IMR-90 (cell line): Measurements from ENCODE around the gene OSTN. TPM values are rescaled to one million over a fixed set of nuclear protein-coding genes. Genes with fewer than 3 reads are reported as not detected.

Experiments
- ATAC-seq: fragments of 200-7000 bp; cut with Tn5 transposase; 2 replicates; pipeline ENCODE4 v1.9.1; 2020; ENCODE audit warnings: low read depth, mild to moderate bottlenecking, moderate library complexity
- BruUV-seq: library from RNA; stranded (reverse); fragments of 400-500 nt; replicated peaks from 2 replicates; lab custom pipeline; 2021; lab: Mats Ljungman, UMichigan
- CTCF ChIA-PET: fragments of 300-600 bp; formaldehyde crosslinking; extraction: SDS; loops from one replicate; lab custom pipeline; 2021; ENCODE audit warnings: antibody characterized with exemption; lab: Yijun Ruan, JAX
- POLR2A ChIA-PET: fragments of 300-600 bp; sonication (Branson Sonifier 250); formaldehyde crosslinking; loops from one replicate; lab custom pipeline; 2022; ENCODE audit warnings: antibody characterized with exemption; ENCODE audit not compliant: unreplicated experiment; lab: Charles Lee
- DNase-seq: peaks from one replicate; pipeline ENCODE4 v3.0.0; 2013
- H2AFZ ChIP-seq: replicated peaks from 2 replicates; pipeline ENCODE3; 2013; ENCODE audit warnings: low read length, mild to moderate bottlenecking; ENCODE audit not compliant: poor library complexity
- H2AK5ac ChIP-seq: 2 replicates; pipeline ENCODE4 v1.6.1; 2013; ENCODE audit warnings: low read depth, low read length, inconsistent platforms
- H2AK9ac ChIP-seq: replicated peaks from 2 replicates; pipeline ENCODE3; 2013; ENCODE audit warnings: mild to moderate bottlenecking, low read depth, low read length, moderate library complexity; ENCODE audit not compliant: poor library complexity
- H2BK120ac ChIP-seq: 2 replicates; pipeline ENCODE4 v1.6.1; 2013; ENCODE audit warnings: low read depth, low read length, inconsistent platforms
- H2BK15ac ChIP-seq: 3 replicates; pipeline ENCODE4 v1.6.1; 2013; ENCODE audit warnings: low read depth, low read length, inconsistent platforms
- H2BK20ac ChIP-seq: 2 replicates; pipeline ENCODE4 v1.6.1; 2013; ENCODE audit warnings: low read depth, mild to moderate bottlenecking, inconsistent platforms, low read length, moderate library complexity
- H2BK5ac ChIP-seq: 2 replicates; pipeline ENCODE4 v1.6.1; 2013; ENCODE audit warnings: mild to moderate bottlenecking, low read depth, low read length, inconsistent platforms; ENCODE audit not compliant: poor library complexity, severe bottlenecking
- H3K14ac ChIP-seq: replicated peaks from 2 replicates; pipeline ENCODE4 v1.6.1; 2013; ENCODE audit warnings: low read depth, low read length, inconsistent platforms
- H3K18ac ChIP-seq: 2 replicates; pipeline ENCODE4 v1.6.1; 2013; ENCODE audit warnings: low read depth, low read length, control low read depth
- H3K23ac ChIP-seq: 2 replicates; pipeline ENCODE4 v1.6.1; 2013; ENCODE audit warnings: low read depth, low read length, inconsistent platforms
- H3K27ac ChIP-seq: 2 replicates; pipeline ENCODE4 v1.5.1; 2013; ENCODE audit warnings: mild to moderate bottlenecking, control low read depth, low read length; ENCODE audit not compliant: insufficient read depth
- H3K27me3 ChIP-seq: 2 replicates; pipeline ENCODE4 v1.6.1; 2013; ENCODE audit warnings: low read length; ENCODE audit not compliant: control insufficient read depth, insufficient read depth
- H3K36me3 ChIP-seq: 2 replicates; pipeline ENCODE4 v1.6.1; 2013; ENCODE audit warnings: low read length, mixed read lengths; ENCODE audit not compliant: control insufficient read depth, insufficient read depth
- H3K4ac ChIP-seq: 2 replicates; pipeline ENCODE4 v1.6.1; 2013; ENCODE audit warnings: low read depth, low read length, inconsistent platforms
- H3K4me1 ChIP-seq: 2 replicates; pipeline ENCODE4 v1.6.1; 2013; ENCODE audit warnings: low read length, mixed read lengths; ENCODE audit not compliant: control insufficient read depth, insufficient read depth
- H3K4me2 ChIP-seq: 2 replicates; pipeline ENCODE4 v1.6.1; 2013; ENCODE audit warnings: low read depth, mild to moderate bottlenecking, control low read depth, low read length, moderate library complexity
- H3K4me3 ChIP-seq: 2 replicates; pipeline ENCODE4 v1.5.1; 2013; ENCODE audit warnings: low read depth, mild to moderate bottlenecking, control low read depth, low read length, moderate library complexity; ENCODE audit not compliant: insufficient read depth
- H3K56ac ChIP-seq: 2 replicates; pipeline ENCODE4 v1.6.1; 2013; ENCODE audit warnings: low read length, inconsistent platforms; ENCODE audit not compliant: insufficient read depth; ENCODE audit errors: extremely low read depth
- H3K79me1 ChIP-seq, 2 experiments: 2 replicates each; pipeline ENCODE4 v1.6.1; 2013; ENCODE audit warnings: low read length in 2 of 2, inconsistent platforms in 1 of 2, low read depth in 1 of 2
- H3K9ac ChIP-seq: 2 replicates; pipeline ENCODE4 v1.6.1; 2013; ENCODE audit warnings: low read depth, low read length, control low read depth
- H3K9me1 ChIP-seq: 2 replicates; pipeline ENCODE4 v1.6.1; 2013; ENCODE audit warnings: low read length, inconsistent platforms; ENCODE audit not compliant: insufficient read depth
- H3K9me3 ChIP-seq: 2 replicates; pipeline ENCODE4 v1.6.1; 2013; ENCODE audit warnings: low read length; ENCODE audit not compliant: control insufficient read depth, insufficient read depth
- H4K20me1 ChIP-seq: 2 replicates; pipeline ENCODE4 v1.6.1; 2013; ENCODE audit warnings: low read length, inconsistent platforms; ENCODE audit not compliant: insufficient read depth
- H4K5ac ChIP-seq: 2 replicates; pipeline ENCODE4 v1.6.1; 2013; ENCODE audit warnings: mild to moderate bottlenecking, low read depth, low read length, control low read depth
- H4K8ac ChIP-seq, 2 experiments: 2 replicates each; pipeline ENCODE4 v1.6.1; 2013; ENCODE audit warnings: low read depth in 2 of 2, low read length in 2 of 2, control low read depth in 1 of 2, inconsistent platforms in 1 of 2
- H4K91ac ChIP-seq: 2 replicates; pipeline ENCODE4 v1.6.1; 2013; ENCODE audit warnings: low read depth, low read length, inconsistent platforms; ENCODE audit not compliant: insufficient read depth
- BHLHE40 ChIP-seq: fragments of 150-350 bp; IDR thresholded peaks from 2 replicates; pipeline ENCODE4 v1.6.1; 2016; ENCODE audit warnings: mild to moderate bottlenecking, low read depth, low read length
- CEBPB ChIP-seq: IDR thresholded peaks from 2 replicates; pipeline ENCODE4 v1.6.1; 2012; ENCODE audit warnings: low read depth, low read length, improper control_type of control experiment
- FOS ChIP-seq: fragments of 150-350 bp; IDR thresholded peaks from 2 replicates; pipeline ENCODE4 v1.6.1; 2016; ENCODE audit warnings: low read depth, low read length
- MAFK ChIP-seq: IDR thresholded peaks from 2 replicates; pipeline ENCODE4 v1.6.1; 2012; ENCODE audit warnings: low read depth, low read length, improper control_type of control experiment
- MAZ ChIP-seq: IDR thresholded peaks from 2 replicates; pipeline ENCODE4 v1.6.1; 2012; ENCODE audit warnings: low read depth, mild to moderate bottlenecking, low read length, improper control_type of control experiment, moderate library complexity, borderline replicate concordance
- MXI1 ChIP-seq: IDR thresholded peaks from 2 replicates; pipeline ENCODE4 v1.6.1; 2012; ENCODE audit warnings: low read depth, mild to moderate bottlenecking, low read length, moderate library complexity, borderline replicate concordance
- NFE2L2 ChIP-seq: fragments of 150-350 bp; IDR thresholded peaks from 2 replicates; pipeline ENCODE4 v1.6.1; 2016; ENCODE audit warnings: low read depth, mild to moderate bottlenecking, low read length
- POLR2A ChIP-seq: IDR thresholded peaks from 2 replicates; pipeline ENCODE4 v1.6.1; 2012; ENCODE audit warnings: mild to moderate bottlenecking, low read depth, low read length
- RAD21 ChIP-seq: IDR thresholded peaks from 2 replicates; pipeline ENCODE4 v1.6.1; 2012; ENCODE audit warnings: low read length, improper control_type of control experiment
- RCOR1 ChIP-seq: IDR thresholded peaks from 2 replicates; pipeline ENCODE4 v1.6.1; 2012; ENCODE audit warnings: mild to moderate bottlenecking, low read length, improper control_type of control experiment; ENCODE audit not compliant: insufficient replicate concordance
- RFX5 ChIP-seq: IDR thresholded peaks from 2 replicates; pipeline ENCODE4 v1.8.0; 2012; ENCODE audit warnings: low read depth, mild to moderate bottlenecking, low read length, moderate library complexity
- SMC3 ChIP-seq: fragments of 150-350 bp; IDR thresholded peaks from 2 replicates; pipeline ENCODE4 v1.6.1; 2016; ENCODE audit warnings: low read depth, mild to moderate bottlenecking, antibody characterized with exemption, low read length, moderate library complexity
- WGBS, 2 experiments: methylation state at CpG; one replicate each; pipeline versions ENCODE4 v1.1.5 to v1.1.7; 2013; ENCODE audit warnings: missing lambda C conversion rate in 2 of 2; ENCODE audit not compliant: insufficient read length in 1 of 2; ENCODE audit errors: extremely low coverage in 2 of 2; 5-methylcytosine and 5-hydroxymethylcytosine counted together
- dilution Hi-C: fragments of 300-500 bp; cut with HindIII; formaldehyde crosslinking; loops from one replicate; pipeline ENCODE4 v1.14.3; 2018; ENCODE audit warnings: low sequenced_read_pairs; ENCODE audit not compliant: unreplicated experiment
- in situ Hi-C: fragments of 300-500 bp; cut with MboI; formaldehyde crosslinking; loops from 3 replicates; pipeline ENCODE4 v1.14.3; 2019; ENCODE audit warnings: low sequenced_read_pairs, inconsistent platforms, mixed read lengths
- intact Hi-C: fragments of 100-400 bp; cut with micrococcal nuclease; formaldehyde crosslinking; loops from 2 replicates; pipeline ENCODE4 v1.10.0; 2022
- polyA plus RNA-seq, 3 experiments: library from polyadenylated mRNA; depleted of rRNA; stranded (reverse); fragments of >200 nt; gene quantifications; 2 replicates each; pipeline ENCODE4 v1.2.3, GENCODE V29; 2012; ENCODE audit warnings: low replicate concordance in 1 of 3
- total RNA-seq: library from RNA; depleted of rRNA; stranded (reverse); fragments of >200 nt; gene quantifications from 2 replicates; pipeline ENCODE4 v1.2.3, GENCODE V29; 2012
- TF ChIP-seq, protein P1 (sequence below): fragments of 150-350 bp; IDR thresholded peaks from 2 replicates; pipeline ENCODE4 v1.6.1; 2017; ENCODE audit warnings: mild to moderate bottlenecking, antibody characterized with exemption, low read length, low read depth

Gene OSTN
- total and polyA plus RNA-seq, 2 of the 4 experiments (the other 2 are of a cell fraction) = not detected

DNA sequence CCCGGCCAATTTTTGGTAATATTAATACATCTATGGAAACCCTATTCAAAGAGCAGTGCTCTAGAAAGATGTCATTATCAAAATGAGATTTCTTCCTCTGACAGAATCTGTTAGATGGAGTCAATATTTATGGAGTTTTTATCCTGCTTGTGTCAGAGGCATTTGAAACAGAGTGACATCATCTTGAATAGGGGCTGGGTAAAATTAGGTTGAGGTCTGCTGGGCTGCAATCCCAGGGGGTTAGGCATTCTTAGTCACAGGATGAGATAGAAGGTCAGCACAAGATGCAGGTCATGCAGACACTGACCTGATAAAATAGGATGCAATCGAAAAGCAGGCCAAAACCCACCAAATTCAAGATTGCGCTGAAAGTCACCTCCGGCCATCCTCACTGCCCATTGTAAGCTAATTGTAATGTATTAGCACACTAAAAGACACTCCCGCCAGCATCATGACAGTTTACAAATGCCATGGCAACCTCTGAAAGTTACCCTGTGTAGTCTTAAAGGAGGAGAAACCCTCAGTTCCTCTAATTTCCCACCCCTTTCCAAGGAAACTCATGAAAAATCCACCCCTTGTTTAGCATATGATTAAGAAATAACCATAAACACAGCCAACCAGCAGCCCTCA lies 102.9 kb downstream of the OSTN start:
- Histone ChIP-seq H2BK5ac (no peak overlapping the region), H3K36me3 (no peaks in the 10 kb centered on the region), H3K56ac (no peak overlapping the region), H4K5ac (no peak overlapping the region), H3K4me1 (peaks cover 2% of the 10 kb centered on the region; the same call in 1 of the 2 replicates), H4K20me1 (no peaks in the 10 kb centered on the region), H3K23ac (no peak overlapping the region), H3K27ac (no peak overlapping the region), H2AK5ac (no peak overlapping the region), H3K4ac (no peak overlapping the region), H3K9me1 (no peaks in the 10 kb centered on the region), H2AFZ (no peak overlapping the region), H2BK20ac (no peak overlapping the region), H3K9me3 (no peaks in the 10 kb centered on the region), H4K91ac (no peak overlapping the region), H4K8ac (no peak overlapping the region), H3K4me3 (no peak overlapping the region), H3K14ac (no peak overlapping the region), H3K27me3 (no peaks in the 10 kb centered on the region), H2BK120ac (no peak overlapping the region), H2BK15ac (no peak overlapping the region), H3K4me2 (no peak overlapping the region), H2AK9ac (no peak overlapping the region), H3K9ac (no peak overlapping the region), H3K18ac (no peak overlapping the region), H3K79me1 (no peaks in the 10 kb centered on the region)
- no TSS peak for BruUV-seq
- intact Hi-C loops = no loop called here
- CTCF ChIA-PET = no interaction called here
- WGBS, 2 experiments = no CpG with 5 or more reads among the region's 5 CpGs
- POLR2A ChIA-PET = no interaction called here
- in situ Hi-C loops = no loop called here
- DNase-seq (no peak), ATAC-seq (no peak)
- dilution Hi-C loops = no loop called here
- no peak for TF ChIP-seq BHLHE40
- no peak for TF ChIP-seq NFE2L2
- no peak for TF ChIP-seq MXI1
- TF ChIP-seq RCOR1 = no peak
- TF ChIP-seq RFX5 = no peak
- no peak for TF ChIP-seq MAZ
- TF ChIP-seq POLR2A = no peak
- TF ChIP-seq SMC3 = no peak
- no peak for TF ChIP-seq RAD21
- TF ChIP-seq MAFK = no peak
- TF ChIP-seq, protein P1, sequence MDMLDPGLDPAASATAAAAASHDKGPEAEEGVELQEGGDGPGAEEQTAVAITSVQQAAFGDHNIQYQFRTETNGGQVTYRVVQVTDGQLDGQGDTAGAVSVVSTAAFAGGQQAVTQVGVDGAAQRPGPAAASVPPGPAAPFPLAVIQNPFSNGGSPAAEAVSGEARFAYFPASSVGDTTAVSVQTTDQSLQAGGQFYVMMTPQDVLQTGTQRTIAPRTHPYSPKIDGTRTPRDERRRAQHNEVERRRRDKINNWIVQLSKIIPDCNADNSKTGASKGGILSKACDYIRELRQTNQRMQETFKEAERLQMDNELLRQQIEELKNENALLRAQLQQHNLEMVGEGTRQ = no peak
- no peak for TF ChIP-seq FOS
- no peak for TF ChIP-seq CEBPB
